GM18868 (cell line): ENCODE results near the gene LUZP2.

Source experiments
- ATAC-seq: cut with Tn5 transposase; IDR thresholded peaks from one replicate; pipeline ENCODE4 v1.9.1; 2021; ENCODE audit warnings: mild to moderate bottlenecking, moderate library complexity; ENCODE audit not compliant: unreplicated experiment

Gene LUZP2

DNA sequence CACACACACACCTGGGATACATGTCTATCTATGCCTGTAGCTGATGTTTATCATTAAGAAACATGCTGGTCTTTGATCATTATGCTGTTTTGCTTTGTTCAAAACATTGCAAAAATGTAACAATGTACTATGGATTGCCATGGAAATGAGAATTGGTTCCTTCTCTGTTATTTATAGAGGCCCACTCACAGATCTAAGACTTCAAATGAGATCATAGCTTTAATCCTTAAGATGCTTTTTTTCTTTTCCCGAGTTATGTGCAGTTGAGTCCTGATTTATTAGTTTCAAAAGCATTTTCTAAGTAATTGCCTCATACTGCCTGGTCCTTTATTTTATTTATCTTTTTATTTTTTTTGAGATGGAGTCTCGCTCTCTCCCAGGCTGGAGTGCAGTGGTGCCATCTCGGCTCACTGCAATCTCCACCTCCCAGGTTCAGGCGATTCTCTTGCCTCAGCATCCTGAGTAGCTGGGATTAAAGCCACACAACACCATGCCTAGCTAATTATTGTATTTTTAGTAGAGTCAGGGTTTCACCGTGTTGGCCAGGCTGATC, 131.4 kb downstream of the LUZP2 start:
- ATAC-seq: no peak

DNA sequence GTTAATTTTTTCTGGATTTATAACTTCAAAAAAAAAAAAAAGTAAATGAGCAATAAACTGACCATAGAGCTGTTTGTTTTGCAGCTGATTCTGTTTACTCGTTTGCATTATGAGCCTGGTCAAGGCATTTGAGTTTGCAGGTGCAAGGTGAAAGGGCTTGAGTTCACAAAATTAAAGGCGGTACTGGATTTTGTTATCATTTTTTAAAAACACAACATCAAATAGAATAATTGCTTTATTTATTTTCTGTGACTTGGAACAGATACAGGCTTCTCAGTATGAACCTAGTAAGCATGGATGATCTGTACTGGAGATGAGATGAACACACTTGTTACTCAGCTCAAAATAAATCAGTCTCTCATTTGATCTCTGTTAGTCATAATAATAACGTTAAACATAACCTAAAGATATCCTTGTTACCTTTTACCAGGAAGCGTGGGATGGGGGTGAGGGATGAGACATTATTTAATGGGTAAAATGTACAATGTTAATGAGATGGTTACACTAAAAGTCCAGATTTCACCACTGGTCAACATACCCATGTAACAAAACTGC, 137.8 kb downstream of the LUZP2 start:
- ATAC-seq: no peak

DNA sequence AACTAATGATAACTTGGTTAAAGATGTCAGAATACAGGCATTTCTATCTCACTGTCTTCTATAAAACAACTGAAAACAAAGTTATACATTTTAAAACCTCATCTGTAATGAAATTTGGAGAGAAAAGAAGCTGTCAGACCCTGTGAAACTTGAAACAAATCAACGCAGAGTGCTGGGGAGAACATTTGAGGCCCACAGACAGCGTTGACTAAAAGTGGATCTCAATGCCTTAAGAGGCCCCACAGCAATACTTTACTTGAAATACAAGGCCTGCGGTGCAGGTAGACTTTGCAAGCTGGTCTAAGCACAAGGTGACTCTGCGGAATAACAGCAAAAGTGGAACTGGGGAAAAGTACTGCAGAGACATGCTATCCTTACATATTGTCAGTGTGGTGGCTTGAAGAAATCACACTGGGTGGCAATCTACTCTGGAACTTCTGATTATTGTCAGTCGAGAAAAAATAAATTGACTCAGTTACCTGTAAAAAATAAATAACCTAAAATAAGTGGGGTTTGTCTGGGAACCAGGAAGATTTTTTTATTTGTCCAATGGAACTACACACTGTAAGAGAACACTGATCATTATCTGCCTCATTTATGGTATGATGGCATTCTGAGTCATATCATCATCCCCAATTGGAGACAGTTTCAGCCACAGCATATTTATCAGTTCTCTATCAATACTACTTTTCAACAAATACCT, 138.9 kb downstream of the LUZP2 start:
- ATAC-seq: no peak

DNA sequence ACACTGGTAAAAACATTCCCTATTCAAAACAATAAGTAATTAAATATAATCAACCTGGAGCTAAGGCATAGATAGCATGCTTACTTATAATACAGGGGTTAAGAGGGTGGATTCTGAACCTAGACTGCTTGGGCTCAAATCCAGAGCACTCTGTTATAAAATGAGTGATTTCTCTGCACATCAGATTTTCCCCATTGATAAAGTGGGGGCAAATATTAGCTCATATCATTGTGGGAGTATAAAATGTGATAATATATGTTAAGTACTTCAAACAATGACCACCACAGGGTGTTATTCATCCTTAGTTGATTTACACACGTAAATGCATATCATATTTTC, 139.4 kb downstream of the LUZP2 start:
- ATAC-seq: no peak

DNA sequence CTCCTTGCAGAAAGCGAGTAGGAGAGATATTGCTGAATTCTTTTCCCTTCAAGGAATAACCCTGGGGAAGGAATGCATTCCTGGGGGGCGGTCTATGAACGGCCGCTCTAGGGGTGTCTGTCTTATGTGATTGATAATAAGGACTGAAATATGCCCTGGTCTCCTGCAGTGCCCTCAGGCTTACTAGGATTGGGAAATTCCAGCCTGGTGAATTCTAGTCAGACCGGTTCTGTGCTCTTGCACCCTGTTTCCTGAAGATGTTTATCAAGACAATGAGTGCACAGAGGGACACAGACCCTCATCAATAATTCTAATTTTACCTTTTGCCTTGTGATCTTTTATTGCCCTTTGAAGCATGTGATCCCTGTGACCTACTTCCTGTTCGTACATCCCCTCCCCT, 140.7 kb downstream of the LUZP2 start:
- no peak for ATAC-seq

DNA sequence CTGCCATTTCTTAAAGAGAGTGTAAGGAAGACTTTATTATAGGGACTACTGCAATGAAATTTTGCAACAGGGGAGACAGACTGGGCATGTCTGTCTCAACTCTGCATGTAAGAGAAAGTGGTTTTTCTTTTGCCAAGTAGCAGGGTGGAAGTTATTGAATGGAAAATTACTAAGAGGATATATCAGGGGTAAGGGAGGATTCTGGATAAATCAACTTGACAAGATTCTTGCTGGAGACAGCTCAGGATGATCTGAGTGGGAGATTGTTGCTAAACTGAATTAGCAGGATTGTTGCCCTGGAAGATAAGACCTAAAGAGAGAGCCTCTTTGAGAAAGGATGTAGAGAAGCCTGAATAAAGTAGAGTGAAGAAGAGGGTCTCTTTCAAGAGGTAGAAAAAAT, 145.8 kb downstream of the LUZP2 start:
- no peak for ATAC-seq

DNA sequence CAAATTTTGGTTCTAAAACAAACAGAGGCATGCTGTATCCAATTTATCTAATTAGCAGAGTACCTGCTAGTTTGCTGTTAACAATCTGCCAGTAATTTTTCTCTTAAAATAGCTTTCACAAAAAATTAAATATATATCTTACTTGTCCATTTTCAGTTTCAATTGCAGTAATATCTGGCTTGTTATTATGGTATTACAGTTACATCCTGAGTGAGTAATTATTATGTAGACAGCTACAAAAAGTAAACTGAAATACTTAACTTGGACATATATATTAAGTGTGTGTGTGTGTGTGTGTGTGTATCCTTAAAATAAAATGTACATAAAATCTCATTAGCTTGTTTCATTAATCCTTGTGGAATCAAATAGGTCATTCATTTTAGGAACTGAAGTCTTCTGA, 148.7 kb downstream of the LUZP2 start:
- no peak for ATAC-seq

DNA sequence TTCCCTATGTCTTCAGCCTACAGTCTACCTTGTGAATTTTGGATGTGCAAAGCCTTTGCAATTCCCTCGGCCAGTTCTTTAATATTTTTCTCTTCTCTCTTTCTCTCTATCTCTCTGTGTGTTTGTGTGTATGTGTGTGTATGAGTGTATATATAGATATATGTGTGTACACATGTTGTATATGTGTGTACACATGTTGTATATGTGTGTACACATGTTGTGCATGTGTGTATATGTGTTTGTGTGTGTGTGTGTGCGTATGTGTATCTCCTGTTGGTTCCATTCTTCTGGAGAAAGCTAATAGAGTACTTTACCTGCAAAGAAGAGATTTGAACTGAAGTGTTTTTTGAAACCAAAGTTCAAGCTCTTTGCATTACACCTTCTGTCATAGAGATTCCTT, 155.0 kb downstream of the LUZP2 start:
- ATAC-seq: no peak

DNA sequence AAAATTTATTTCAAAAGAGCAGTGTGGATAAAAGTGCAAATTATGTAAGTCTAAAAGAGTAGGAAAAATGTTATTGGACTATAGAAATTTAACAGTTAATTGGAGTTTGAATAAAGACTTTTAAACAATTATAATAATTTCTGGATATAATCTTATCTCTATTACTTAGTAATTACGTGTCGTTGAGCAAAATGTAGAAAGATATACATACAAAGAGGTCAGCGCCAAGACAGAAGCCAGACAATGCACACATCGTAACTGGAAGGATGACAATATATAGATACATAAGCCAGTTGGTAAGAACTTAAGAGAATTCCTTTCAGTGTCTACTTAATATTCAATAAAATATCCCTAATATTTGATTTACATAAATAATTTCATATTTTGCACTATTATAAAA, 157.0 kb downstream of the LUZP2 start:
- ATAC-seq: no peak

DNA sequence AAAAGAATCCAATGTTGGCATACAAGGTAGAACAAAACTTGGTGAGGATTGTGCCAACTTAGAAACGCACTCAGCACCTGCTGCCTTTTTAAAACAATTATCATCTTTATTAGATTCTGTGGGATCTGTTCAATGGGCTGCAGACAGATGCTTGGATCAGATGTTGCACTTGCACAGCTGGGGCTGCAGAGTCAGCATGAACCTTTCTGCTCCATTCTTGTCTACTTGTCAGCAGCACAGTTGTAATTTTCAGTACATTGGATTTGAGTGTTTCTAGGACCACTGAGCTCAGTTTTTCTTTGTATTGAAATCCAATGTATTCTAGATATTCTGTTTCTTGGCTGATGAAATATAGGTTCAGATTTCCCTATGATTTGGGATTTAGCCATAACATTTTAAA, 164.5 kb downstream of the LUZP2 start:
- no peak for ATAC-seq

DNA sequence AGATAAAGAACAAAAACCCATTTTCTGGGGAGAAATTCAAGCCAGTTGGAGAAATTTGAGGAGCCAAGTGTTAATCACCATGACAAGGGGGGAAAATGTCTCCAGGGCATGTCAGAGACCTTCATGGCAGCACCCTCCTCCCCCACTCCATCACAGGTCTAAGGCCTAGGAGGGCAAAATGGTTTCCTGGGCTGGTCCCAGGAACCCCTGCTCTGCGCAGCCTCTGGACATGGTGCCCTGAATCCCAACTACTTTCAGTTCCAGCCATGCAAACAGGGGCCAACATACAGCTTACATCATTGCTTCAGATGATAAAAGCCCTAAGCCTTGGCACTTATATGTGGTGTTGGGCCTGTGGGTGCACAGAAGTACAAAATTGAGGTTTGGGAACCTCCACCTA, 167.5 kb downstream of the LUZP2 start:
- ATAC-seq: no peak

DNA sequence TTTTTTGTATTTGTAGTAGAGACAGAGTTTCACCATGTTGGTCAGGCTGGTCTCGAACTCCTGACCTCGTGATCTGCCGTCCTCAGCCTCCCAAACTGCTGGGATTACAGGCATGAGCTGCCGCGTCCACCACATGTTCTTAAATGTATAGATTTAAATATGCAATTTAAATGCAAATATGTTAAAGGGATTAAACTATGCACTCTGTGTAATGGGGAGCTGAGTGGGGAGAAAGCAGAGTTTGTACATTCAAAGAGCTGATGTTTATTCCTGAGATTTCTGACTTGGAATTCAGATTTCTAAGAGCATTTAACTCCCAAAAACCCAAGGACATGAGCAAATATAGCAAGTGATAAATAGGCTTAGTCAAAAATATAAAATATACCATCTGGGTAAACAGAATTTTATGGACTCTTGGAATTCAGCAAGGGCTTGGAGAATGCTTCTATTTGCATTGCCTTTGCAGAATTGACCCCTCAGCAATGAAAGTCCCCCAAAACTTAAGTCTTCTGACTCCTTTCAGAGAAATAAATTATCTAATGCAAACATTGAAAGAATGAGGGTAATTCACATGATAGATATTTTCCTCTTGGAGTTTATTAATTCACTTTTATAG, 170.6 kb downstream of the LUZP2 start:
- no peak for ATAC-seq

DNA sequence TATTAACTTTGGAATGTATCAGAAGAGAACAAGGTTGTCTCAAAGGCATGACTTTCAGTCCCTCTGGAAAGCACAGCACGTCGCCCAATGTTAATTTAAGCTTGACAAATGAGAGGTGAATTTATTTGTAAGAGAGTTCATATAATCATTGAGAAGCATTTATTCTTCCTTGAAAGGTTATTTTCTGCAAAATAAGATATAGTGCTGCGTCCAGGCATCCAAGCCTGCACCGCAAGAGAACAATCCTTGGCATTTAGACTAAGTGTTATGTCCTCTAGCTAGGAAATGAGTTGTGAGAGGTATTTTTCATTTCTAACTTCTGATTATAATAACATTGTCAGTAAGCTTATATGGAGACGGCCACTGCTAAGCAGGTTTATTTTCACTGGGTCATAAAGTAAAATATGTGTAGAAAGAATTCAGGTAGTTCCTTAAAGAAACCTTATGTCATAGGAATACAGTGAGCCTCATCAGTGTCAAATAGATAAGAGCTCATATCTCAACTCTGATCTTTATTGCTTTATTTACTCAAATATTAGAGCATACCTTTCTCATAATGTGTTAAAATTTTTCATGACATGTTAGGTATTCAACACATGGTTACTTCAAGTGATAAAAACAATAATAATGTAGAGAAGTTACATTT, 182.0 kb downstream of the LUZP2 start:
- no peak for ATAC-seq

DNA sequence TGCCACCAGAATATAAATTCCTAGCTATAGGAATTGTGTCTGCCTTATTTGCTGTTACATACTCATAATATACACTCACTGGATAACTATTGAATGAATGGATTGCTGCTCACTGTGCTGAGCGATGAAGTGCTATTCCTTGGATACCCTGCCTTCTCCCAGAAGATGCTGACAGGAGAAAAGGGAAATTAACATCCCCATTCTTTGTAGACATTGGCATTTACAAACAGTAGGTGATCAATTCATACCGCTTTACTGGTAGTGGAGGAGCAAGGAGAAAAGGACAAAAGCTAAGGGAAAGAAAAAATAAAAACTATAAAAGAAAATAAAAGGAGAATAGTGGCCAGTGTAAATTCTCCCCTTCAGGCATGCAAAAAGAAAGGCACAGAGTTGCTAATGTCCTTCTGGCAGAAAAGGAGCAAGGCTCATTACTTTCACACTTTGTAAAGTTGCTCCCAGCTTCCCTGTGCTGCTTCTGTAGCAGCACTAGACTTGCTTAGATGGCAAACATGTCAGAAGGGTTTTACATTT, 183.0 kb downstream of the LUZP2 start:
- ATAC-seq: no peak

DNA sequence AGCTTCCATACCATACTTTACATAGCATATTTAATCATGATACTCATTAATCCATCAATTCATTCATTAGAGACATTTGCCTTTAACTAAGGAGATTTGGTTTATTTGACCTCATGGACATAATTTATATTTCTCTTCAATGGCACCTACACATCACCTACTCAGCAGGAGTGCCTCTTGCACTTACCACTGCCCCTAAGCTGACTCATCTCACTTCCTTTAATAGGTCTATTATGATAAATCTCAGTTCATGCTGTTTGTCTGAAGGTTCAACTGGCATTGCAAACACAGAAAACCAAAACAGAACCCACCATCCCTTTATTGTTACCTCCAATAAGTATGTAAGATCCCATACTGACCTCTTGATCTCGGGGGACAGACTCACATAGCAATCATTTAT, 186.7 kb downstream of the LUZP2 start:
- ATAC-seq: no peak

DNA sequence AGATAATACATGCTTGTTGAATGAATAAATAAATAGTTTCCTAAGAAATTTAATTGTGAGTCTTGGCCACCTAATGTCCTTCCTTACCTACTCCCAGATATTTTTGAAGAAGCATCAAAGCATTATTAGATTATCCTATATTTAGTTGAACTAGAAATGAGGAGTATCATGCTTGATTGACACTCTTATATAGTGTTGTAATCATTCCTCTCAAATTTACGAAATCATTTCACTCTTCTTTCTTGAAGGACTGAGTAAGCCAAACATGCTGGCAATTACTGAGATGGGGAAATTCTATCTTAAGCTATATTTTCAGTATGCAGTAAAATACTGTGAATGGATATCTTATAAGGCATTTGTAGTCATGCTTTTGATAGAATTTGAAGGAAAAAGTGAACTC, 189.0 kb downstream of the LUZP2 start:
- ATAC-seq: no peak

DNA sequence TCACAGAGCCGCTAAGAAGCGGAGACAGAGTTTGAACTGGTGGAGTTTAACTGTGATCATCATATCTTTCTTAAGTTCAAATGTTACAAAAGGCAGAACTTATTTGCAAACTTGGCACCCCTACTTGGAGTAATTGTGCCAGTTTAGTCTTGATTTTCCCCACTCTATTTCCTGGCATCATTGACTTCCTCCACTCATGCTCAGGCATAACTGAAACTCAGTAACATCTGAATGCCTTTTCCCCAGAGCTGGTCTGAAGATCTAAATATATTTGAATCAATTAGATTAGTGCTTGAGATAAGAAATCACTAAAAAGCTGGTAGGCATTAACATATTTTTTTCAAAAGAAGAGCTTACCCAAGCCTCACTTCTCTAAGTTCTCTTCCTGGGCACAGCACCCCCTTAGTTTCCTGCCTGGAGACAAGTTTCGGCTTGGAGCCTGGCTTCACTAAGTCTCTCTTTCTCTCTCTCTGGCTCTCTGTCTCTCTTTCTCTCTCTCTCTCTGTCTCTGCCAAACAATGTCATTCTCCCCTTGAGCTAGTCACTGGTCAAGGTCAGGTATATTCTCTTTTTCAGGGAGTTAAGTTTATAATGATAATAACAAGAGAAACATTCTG, 190.8 kb downstream of the LUZP2 start:
- ATAC-seq: no peak

DNA sequence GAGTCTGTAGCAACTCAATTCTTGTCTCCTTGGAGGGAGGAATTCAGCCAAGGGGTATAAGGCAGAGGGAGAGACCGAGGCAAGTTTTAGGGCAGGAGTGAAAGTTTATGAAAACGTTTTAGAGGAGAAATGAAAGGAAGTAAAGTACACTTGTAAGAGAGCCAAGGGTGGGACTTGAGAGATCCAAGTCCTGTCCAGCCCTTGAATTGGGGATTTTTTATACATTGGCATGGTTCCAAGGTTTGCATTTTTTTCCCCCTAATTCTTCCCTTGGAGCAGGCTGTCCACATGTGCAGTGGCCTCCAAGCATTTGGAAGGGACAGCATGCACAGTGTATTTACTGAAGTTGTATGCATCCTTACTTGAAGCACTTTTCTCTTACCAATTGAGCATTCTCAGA, 192.1 kb downstream of the LUZP2 start:
- ATAC-seq: no peak

DNA sequence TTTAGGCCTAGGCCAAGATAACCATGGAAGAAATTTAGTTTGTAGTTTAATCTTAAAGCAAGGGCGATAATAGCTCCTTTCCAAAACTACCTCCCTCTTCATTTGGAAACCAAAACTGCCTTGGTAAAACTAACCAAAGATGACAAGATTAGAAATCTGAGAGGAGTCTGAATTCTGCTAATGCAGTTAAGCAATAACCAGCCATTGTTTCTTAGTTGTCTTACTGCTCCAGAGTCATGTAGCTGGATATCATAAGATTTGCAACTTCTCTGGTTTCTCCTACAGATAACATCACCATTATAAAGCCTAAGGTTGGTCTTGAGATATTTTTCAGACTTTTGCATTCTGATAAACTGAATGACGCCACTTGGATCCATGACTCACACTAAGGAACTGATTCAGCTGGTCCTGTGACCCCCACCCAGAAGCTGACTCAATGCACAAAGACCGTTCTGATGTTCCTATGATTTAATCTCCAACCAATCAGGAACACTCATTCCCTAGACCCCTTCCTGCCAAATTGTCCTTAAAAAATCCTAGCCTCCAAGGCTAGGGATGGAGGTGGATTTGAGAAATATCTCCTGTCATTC, 200.8 kb downstream of the LUZP2 start:
- ATAC-seq: no peak

DNA sequence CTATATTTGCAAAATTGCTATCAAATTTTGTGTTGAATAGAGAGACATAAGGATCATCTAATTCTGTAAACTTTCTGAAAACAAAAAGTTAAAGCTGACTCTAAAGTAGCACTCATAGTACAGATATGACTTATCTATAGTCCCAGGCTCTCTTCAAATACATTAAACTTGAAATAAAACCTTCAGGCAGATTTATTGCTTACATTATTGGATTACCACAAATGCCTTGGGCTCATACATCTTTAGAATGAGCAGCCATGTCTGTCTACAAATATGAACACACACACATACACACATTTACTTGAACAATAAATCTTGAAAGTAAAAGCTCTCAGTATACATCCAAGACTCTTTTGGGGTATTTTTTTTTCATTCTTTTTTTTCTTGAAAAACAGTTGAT, 207.9 kb downstream of the LUZP2 start:
- ATAC-seq: no peak

DNA sequence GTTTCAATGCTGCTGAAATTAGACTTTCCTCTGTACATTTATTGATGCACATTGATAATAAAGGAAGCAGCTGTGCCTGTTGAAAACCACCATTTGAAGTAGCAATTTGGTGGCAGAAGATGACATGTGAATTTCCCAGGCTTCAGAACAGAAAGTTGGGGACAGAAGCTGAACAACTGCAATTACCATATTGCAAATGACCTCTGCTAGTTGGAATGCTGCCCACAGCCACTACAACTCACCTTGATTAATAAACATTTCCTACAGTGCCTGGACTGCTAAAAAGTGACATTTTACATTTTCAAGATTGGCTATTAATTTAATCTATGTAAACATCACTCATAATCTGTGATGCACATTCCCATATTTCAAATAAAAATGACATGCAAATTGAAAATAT, 208.6 kb downstream of the LUZP2 start:
- ATAC-seq: no peak
